ENCODE data around the gene SORL1. TPM values are rescaled to one million over a fixed set of nuclear protein-coding genes. Genes with fewer than 3 reads are reported as not detected.

The SORL1 gene
- polyA plus RNA-seq, 3 donors, result 52.5 to 61.9 (median 59.4) TPM

- Histone ChIP-seq H3K79me2 (ENCODE audit: insufficient read depth, low read length) (peaks cover 5% of the 10 kb centered on the region), H3K4me1 (ENCODE audit: control insufficient read depth in 1 of 2, insufficient read depth in 2 of 2, low read length in 2 of 2) (peaks cover 6 to 7% of the 10 kb centered on the region in 2 donors), H3K4me2 (replicated peaks; ENCODE audit: extremely low read depth, low read length, poor library complexity, severe bottlenecking) (no peak overlapping the region), H4K20me1 (ENCODE audit: insufficient read depth, low read length) (peaks cover 98% of the 10 kb centered on the region), H3K27me3 (ENCODE audit: control insufficient read depth in 2 of 2, insufficient read depth in 2 of 2, low read length in 2 of 2) (no peaks in the 10 kb centered on the region), H3K27ac (ENCODE audit: low read depth in 1 of 2, low read length in 2 of 2) (no peak overlapping the region), H3K36me3 (replicated peaks in 1 of 2; ENCODE audit: control insufficient read depth in 1 of 2, insufficient read depth in 2 of 2, low read length in 2 of 2) (peaks cover 91 to 100% of the 10 kb centered on the region in 2 donors), H2AFZ (ENCODE audit: insufficient read depth, low read depth, low read length, poor library complexity, severe bottlenecking) (no peak overlapping the region), H3K4me3 (replicated peaks in 1 of 3; ENCODE audit: low read depth in 2 of 3, low read length in 3 of 3) (no peak overlapping the region), H3K9me3 (replicated peaks in 1 of 2; ENCODE audit: control insufficient read depth in 1 of 2, insufficient read depth in 1 of 2, low read length in 2 of 2) (no peaks in the 10 kb centered on the region), H3K9ac (ENCODE audit: insufficient read depth, low read length, poor library complexity, severe bottlenecking) (no peak overlapping the region)
- DNase-seq, result no peak
- no peak overlapping the region for H3K27ac Mint-ChIP-seq
- peaks cover 91 to 94% of the 10 kb centered on the region in 2 donors for H3K36me3 Mint-ChIP-seq
- TF ChIP-seq CTCF (IDR thresholded peaks at IDR 0.05), result no peak
- 85% methylated on average over 8 of the region's 15 CpGs for WGBS (ENCODE audit: insufficient coverage)
- H3K9me3 Mint-ChIP-seq, result no peaks in the 10 kb centered on the region
- H3K4me1 Mint-ChIP-seq, result peaks cover 6% of the 10 kb centered on the region
- H3K4me3 Mint-ChIP-seq, result no peak overlapping the region
- intact Hi-C loops (cut with micrococcal nuclease), result no loop called here
- H3K27me3 Mint-ChIP-seq (ENCODE audit: low read depth in 3 of 3), result no peaks in the 10 kb centered on the region
Measured at GRCh38 chr11:121595717-121596161, 143.6 kb downstream of the SORL1 start.

- H2AFZ ChIP-seq (ENCODE audit: insufficient read depth, low read depth, low read length, poor library complexity, severe bottlenecking), result no peak overlapping the region
- peaks cover 85 to 95% of the 10 kb centered on the region in 2 donors for H3K36me3 ChIP-seq (replicated peaks in 1 of 2; ENCODE audit: control insufficient read depth in 1 of 2, insufficient read depth in 2 of 2, low read length in 2 of 2)
- no peaks in the 10 kb centered on the region for H3K4me1 ChIP-seq (ENCODE audit: control insufficient read depth in 1 of 2, insufficient read depth in 2 of 2, low read length in 2 of 2)
- H4K20me1 ChIP-seq (ENCODE audit: insufficient read depth, low read length), result peaks cover 92% of the 10 kb centered on the region
- Mint-ChIP-seq H3K4me1 (no peaks in the 10 kb centered on the region), H3K9me3 (no peaks in the 10 kb centered on the region), H3K4me3 (no peak overlapping the region), H3K27ac (peak overlapping the region in 3 of 7 donors; percentile 30 to 85 (median 34)), H3K27me3 (ENCODE audit: low read depth in 3 of 3) (no peaks in the 10 kb centered on the region), H3K36me3 (peaks cover 86 to 91% of the 10 kb centered on the region in 2 donors)
- DNase-seq, result no peak
- no peak overlapping the region for H3K4me3 ChIP-seq (replicated peaks in 1 of 3; ENCODE audit: low read depth in 2 of 3, low read length in 3 of 3)
- intact Hi-C loops (cut with micrococcal nuclease), result no loop called here
- no peak overlapping the region for H3K9ac ChIP-seq (ENCODE audit: insufficient read depth, low read length, poor library complexity, severe bottlenecking)
- H3K9me3 ChIP-seq (replicated peaks in 1 of 2; ENCODE audit: control insufficient read depth in 1 of 2, insufficient read depth in 1 of 2, low read length in 2 of 2), result no peaks in the 10 kb centered on the region
- no peak for TF ChIP-seq CTCF (IDR thresholded peaks at IDR 0.05)
- no peaks in the 10 kb centered on the region for H3K27me3 ChIP-seq (ENCODE audit: control insufficient read depth in 2 of 2, insufficient read depth in 2 of 2, low read length in 2 of 2)
- no peak overlapping the region for H3K4me2 ChIP-seq (replicated peaks; ENCODE audit: extremely low read depth, low read length, poor library complexity, severe bottlenecking)
- H3K27ac ChIP-seq (ENCODE audit: low read depth in 1 of 2, low read length in 2 of 2), result no peak overlapping the region
- peaks cover 5% of the 10 kb centered on the region for H3K79me2 ChIP-seq (ENCODE audit: insufficient read depth, low read length)
- WGBS (ENCODE audit: insufficient coverage), result 96% methylated on average over 18 of the region's 19 CpGs
Measured at GRCh38 chr11:121596195-121597155, 144.4 kb downstream of the SORL1 start.

All from CD14-positive monocyte (primary cell).